ENCODE measurements around the gene BRPF3.

Gene BRPF3

GRCh38 chr6:36280983-36281382 lies 84.4 kb downstream of the BRPF3 start:
- no peak overlapping the region for H3K27ac ChIP-seq
- no peak for TF ChIP-seq CTCF (IDR thresholded peaks at IDR 0.05)
- no peak for TF ChIP-seq ZFX (IDR thresholded peaks at IDR 0.05; ENCODE audit: borderline replicate concordance)
